SK-N-MC (cell line): ENCODE results near the gene TLK1.
"Not testable (repeated sequence)": the region's sequence is repeated elsewhere in the genome, so short reads cannot be mapped to it uniquely, and the experiment has no call there.

Source experiments
- DNase-seq: peaks from one replicate; pipeline ENCODE4 v3.0.0-alpha.2; 2011; ENCODE audit warnings: low read depth, low spot score
- H3K27ac ChIP-seq: fragments of 200-600 bp; sonication (generic); 2 replicates; pipeline ENCODE4 v1.5.1; 2016; ENCODE audit warnings: mixed run types
- H3K36me3 ChIP-seq: fragments of 200-600 bp; sonication (generic); 2 replicates; pipeline ENCODE4 v1.6.1; 2017; ENCODE audit warnings: antibody characterized with exemption, low read length, mixed read lengths; ENCODE audit not compliant: insufficient read depth
- H3K4me3 ChIP-seq: fragments of 200-600 bp; sonication (generic); 2 replicates; pipeline ENCODE4 v1.5.1; 2016
- H3K9ac ChIP-seq: fragments of 200-600 bp; sonication (generic); 2 replicates; pipeline ENCODE4 v1.8.0; 2017; ENCODE audit warnings: mixed run types, mixed read lengths; ENCODE audit not compliant: insufficient read length
- H3K9me3 ChIP-seq: fragments of 200-600 bp; sonication (generic); 2 replicates; pipeline ENCODE4 v1.6.1; 2017; ENCODE audit warnings: low read depth, mild to moderate bottlenecking, antibody characterized with exemption, low read length, moderate library complexity, mixed read lengths
- EZH2 ChIP-seq: fragments of 200-600 bp; sonication (generic); IDR thresholded peaks from one replicate; pipeline ENCODE4 v1.6.1; 2017; ENCODE audit warnings: antibody characterized with exemption
- FOXP2 ChIP-seq: optimal IDR thresholded peaks from 2 replicates; pipeline ENCODE3; 2011; ENCODE audit warnings: mild to moderate bottlenecking, moderate library complexity; ENCODE audit not compliant: insufficient read depth; ENCODE audit errors: extremely low read length, control extremely low read depth
- POLR2AphosphoS5 ChIP-seq: IDR thresholded peaks from 2 replicates; pipeline ENCODE4 v1.6.1; 2012; ENCODE audit warnings: mild to moderate bottlenecking, low read depth, low read length, borderline replicate concordance

The TLK1 gene

DNA sequence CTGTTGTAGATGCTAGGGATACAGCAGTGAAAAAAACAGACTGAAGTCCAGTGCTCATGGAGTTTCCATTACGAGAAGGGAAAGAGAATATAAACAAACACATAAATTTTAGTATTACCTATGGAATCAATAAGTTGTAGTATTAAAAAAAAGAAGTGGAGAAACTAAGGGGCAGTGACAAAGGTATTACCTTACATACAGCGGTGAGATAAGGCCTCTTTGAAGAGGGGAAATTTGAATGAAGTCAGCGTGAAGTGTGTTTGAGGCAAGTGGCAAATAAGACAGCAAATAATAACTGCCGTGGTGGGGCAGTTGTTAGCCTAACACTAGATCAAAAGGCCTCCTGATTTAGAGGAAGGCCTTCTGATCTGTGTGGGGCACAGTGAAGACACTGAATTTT, 57.9 kb downstream of the TLK1 start:
- TF ChIP-seq EZH2 = no peak
- no peak for TF ChIP-seq POLR2AphosphoS5
- no peak for TF ChIP-seq FOXP2
- peaks cover 5% of the 10 kb centered on the region for H3K9me3 ChIP-seq
- H3K4me3 ChIP-seq = no peak overlapping the region
- H3K36me3 ChIP-seq = peaks cover 23% of the 10 kb centered on the region
- no peak overlapping the region for H3K27ac ChIP-seq
- no peak overlapping the region for H3K9ac ChIP-seq
- no peak for DNase-seq

DNA sequence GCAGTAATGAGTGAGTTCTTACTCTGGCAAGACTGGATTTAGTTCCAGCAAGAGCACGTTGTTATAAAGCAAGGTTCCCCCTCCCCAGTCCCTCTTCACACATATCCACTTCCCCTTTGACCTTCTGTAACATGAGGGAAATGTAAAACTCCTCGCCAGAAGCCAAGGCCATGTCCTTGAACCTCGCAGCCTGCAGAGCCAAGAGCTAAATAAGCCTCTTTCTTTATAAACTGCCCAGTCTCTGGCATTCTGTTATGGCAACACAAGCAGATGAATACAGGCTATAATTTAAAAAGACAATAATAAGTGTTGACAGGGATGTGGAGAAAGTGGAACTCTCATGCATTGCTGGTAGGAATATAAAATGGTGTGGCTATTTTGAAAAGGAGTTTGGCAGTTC, 60.3 kb downstream of the TLK1 start:
- no peak for TF ChIP-seq EZH2
- TF ChIP-seq POLR2AphosphoS5 = no peak
- no peak for TF ChIP-seq FOXP2
- Histone ChIP-seq H3K9ac (no peak overlapping the region), H3K9me3 (peaks cover 5% of the 10 kb centered on the region), H3K36me3 (peaks cover 23% of the 10 kb centered on the region), H3K4me3 (no peak overlapping the region), H3K27ac (no peak overlapping the region)
- DNase-seq = no peak

DNA sequence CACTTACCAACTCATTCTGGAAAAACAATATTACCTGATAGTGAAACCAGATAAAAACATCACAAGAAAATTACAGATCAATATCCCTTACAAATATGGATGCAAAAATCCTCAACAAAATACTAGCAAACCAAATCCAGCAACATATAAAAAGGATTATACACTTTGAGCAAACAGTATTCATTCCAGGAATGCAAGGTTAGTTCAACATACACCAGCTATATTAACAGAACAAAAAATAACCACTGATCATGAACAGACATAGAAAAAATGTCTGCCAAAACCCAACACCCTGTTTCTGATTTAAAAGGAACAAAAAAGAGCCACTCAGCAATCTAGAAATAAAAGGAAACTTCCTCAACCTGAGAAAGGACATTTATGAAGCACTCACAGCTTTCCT, 62.1 kb downstream of the TLK1 start:
- H3K4me3 ChIP-seq = no peak overlapping the region
- TF ChIP-seq POLR2AphosphoS5 (no peak), EZH2 (no peak), FOXP2 (no peak)
- H3K9me3 ChIP-seq = peaks cover 5% of the 10 kb centered on the region
- DNase-seq = no peak
- no peak overlapping the region for H3K27ac ChIP-seq
- H3K9ac ChIP-seq = no peak overlapping the region
- H3K36me3 ChIP-seq = peaks cover 23% of the 10 kb centered on the region

DNA sequence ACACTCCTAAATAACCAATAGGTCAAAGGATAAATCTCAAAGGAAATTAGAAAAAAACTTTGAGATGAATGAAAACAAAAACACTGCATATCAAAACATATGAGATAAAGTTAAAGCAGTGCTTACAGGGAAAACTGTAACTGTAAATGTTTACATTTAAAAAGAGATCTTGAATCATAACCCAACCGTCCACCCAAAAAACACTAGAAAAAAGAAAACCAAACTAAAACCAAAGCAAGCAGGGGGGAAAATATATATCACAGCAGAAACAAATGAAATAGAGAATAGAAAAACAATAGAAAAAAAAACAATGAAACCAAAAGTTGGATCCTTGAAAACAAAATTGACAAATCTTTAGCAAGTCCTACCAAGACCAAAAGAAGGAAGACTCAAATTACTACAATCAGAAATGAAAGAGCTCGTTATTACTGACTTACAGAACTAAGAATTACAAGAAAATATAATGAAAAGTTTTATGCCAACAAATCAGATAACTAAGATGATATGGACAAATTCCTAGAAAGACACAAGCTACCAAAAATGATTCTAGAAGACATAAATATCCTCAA, 65.6 kb downstream of the TLK1 start:
- H3K9ac ChIP-seq = no peak overlapping the region
- H3K27ac ChIP-seq = no peak overlapping the region
- H3K9me3 ChIP-seq = peaks cover 5% of the 10 kb centered on the region; the same call in 1 of the 2 replicates
- TF ChIP-seq FOXP2 = no peak
- TF ChIP-seq POLR2AphosphoS5 = no peak
- no peak for TF ChIP-seq EZH2
- peaks cover 17% of the 10 kb centered on the region for H3K36me3 ChIP-seq
- no peak for DNase-seq
- H3K4me3 ChIP-seq = no peak overlapping the region

DNA sequence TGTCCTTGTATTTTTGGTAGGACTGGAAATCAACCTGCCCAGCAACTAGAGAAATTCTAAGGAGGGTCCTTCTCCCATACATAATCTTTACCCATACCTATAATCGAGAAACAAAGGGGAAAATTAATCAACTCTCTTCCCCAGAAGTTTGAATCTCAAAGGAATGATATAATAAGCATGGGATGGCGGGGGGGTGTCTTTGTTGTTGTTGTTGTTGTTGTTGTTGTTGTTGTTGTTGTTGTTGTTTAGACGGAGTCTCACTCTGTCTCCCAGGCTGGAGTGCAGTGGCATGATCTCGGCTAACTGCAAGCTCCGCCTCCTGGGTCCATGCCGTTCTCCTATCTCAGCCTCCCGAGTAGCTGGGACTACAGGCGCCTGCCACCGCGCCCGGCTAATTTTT, 69.2 kb downstream of the TLK1 start:
- not testable (repeated sequence) for DNase-seq, H3K4me3 ChIP-seq, H3K36me3 ChIP-seq, H3K27ac ChIP-seq, H3K9me3 ChIP-seq, H3K9ac ChIP-seq

DNA sequence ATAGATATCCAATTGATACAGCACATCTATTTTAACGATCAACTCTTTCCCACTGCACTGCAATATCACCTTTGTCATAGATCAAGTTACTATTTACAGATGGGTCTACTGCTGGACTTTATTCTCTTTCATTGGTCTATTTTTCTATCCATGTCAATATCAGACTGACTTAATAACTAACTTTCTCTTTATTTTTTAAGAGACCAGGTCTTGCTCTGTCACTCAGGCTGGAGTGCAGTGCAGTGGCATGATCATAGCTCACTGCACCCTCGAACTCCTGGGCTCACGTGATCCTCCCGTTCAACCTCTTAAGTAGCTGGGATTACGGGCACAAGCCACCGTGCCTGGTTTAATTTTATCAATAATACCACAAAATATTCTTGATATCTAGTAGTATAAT, 71.2 kb downstream of the TLK1 start:
- Histone ChIP-seq H3K4me3 (no peak overlapping the region), H3K9me3 (no peaks in the 10 kb centered on the region), H3K9ac (no peak overlapping the region), H3K36me3 (0 out of 2 replicates have a peak, but pooled peaks cover 3% of the 10 kb centered on the region), H3K27ac (no peak overlapping the region)
- no peak for DNase-seq
- TF ChIP-seq POLR2AphosphoS5 (no peak), EZH2 (no peak)

DNA sequence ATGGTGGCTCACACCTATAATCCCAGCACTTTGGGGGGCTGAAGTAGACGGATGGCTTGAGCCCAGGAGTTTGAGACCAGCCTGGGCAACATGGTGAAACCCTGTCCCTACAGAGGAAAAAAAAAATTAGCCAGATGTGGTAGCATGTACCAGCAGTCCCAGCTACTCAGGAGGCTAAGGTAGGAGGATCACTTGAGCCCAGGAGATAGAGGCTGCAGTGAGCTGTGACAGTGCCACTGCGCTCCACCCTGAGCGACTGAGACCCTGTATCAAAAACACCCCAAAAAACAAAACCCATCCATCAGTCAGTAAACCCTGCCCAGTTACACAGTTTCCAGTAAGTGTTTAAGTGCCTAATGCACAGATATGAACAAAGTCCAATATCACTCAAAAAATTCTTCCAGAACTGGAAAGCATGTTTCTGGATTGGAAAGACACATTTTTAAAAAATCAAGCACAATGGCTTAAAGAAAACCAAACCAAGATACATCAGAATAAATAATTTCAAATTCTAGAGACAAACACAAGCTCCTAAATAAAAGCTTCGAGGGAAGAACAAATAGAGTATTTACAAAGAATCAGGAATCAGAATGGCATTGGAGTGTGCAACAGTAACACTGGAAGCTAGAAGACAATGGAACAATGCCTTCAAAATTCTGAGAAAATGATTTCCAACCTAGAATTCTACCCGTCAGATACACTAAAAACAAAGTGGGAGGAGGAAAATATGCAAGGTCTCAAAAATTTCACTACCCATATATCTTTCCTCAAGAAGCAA, 72.4 kb downstream of the TLK1 start:
- DNase-seq = no peak
- Histone ChIP-seq H3K36me3 (0 out of 2 replicates have a peak, but pooled peaks cover 3% of the 10 kb centered on the region), H3K9me3 (no peaks in the 10 kb centered on the region), H3K9ac (no peak overlapping the region), H3K27ac (no peak overlapping the region), H3K4me3 (no peak overlapping the region)
- TF ChIP-seq FOXP2 = no peak
- TF ChIP-seq POLR2AphosphoS5 = no peak
- TF ChIP-seq EZH2 = no peak

DNA sequence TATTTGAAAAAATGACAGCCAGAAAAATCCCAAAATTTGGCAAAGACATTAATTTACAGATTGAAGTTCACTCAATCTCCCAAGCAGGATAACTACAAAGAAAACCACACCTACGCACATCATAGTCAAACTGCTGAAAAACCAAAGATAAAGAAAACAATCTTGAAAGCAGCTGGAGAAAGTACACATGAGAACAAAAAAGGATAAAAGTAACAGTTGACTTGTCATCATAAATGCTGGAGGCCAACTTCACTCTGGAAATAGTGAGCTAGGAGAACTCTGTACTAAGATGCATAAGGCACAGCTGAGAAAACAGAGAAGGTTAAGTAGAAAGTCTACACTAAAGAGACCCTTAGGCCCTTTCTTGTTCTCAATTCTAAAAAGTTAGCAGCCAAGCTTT, 73.1 kb downstream of the TLK1 start:
- DNase-seq = no peak
- no peak overlapping the region for H3K27ac ChIP-seq
- H3K9me3 ChIP-seq = no peaks in the 10 kb centered on the region
- H3K36me3 ChIP-seq = 0 out of 2 replicates have a peak, but pooled peaks cover 3% of the 10 kb centered on the region
- no peak for TF ChIP-seq POLR2AphosphoS5
- TF ChIP-seq EZH2 = no peak
- TF ChIP-seq FOXP2 = no peak
- H3K9ac ChIP-seq = no peak overlapping the region
- H3K4me3 ChIP-seq = no peak overlapping the region
